Pancreas (tissue), 10 donors: Measurements from ENCODE around the gene PAX9. TPM values are rescaled to one million over a fixed set of nuclear protein-coding genes. Genes with fewer than 3 reads are reported as not detected.
A peak's percentile ranks its signal among the peaks of the same experiment; 100 is the strongest.

Source experiments
- ATAC-seq, 4 donors: fragments of 200-7000 bp; cut with Tn5 transposase; one replicate each; pipeline versions ENCODE4 v1.8.0 to v1.9.1; 2020; ENCODE audit warnings: mild to moderate bottlenecking in 4 of 4, moderate library complexity in 4 of 4
- DNase-seq, 6 donors: peaks; one replicate each; pipeline ENCODE4 v3.0.0-alpha.2; 2020
- FAIRE-seq: peaks from 2 replicates; lab custom pipeline; 2012; peaks lifted over from hg19 to GRCh38; lab: Jason Lieb, UNC
- H3K27ac ChIP-seq, 4 donors: fragments of 200-600 bp; sonication (generic); 1 replicate in 3 of 4; 2 replicates in 1 of 4; pipeline versions ENCODE4 v1.5.0 to v1.8.0; 2020
- H3K27me3 ChIP-seq, 4 donors: fragments of 200-600 bp; one replicate each; pipeline ENCODE4 v1.8.0; 2021
- H3K36me3 ChIP-seq, 3 donors: fragments of 200-600 bp; sonication (generic) in 1 of 3; one replicate each; pipeline versions ENCODE4 v1.5.0 to v1.8.0; 2020 to 2021
- H3K4me1 ChIP-seq, 3 donors: fragments of 200-600 bp; one replicate each; pipeline ENCODE4 v1.8.0; 2021
- H3K4me3 ChIP-seq, 4 donors: fragments of 200-600 bp; sonication (generic) in 2 of 4; one replicate each; pipeline versions ENCODE4 v1.5.0 to v1.8.0; 2020 to 2021
- H3K9me3 ChIP-seq, 4 donors: fragments of 200-600 bp; one replicate each; pipeline ENCODE4 v1.8.0; 2021
- WGBS, 2 donors: extraction: QIAGEN DNeasy Blood & Tissue Kit; methylation state at CpG; one replicate each; pipeline ENCODE4 v1.1.7; 2013; 5-methylcytosine and 5-hydroxymethylcytosine counted together
- intact Hi-C, 3 donors: fragments of 100-400 bp; cut with DNase I; formaldehyde crosslinking; loops; one replicate each; pipeline versions ENCODE4 v1.11.1 to v1.14.2; 2022
- polyA plus RNA-seq, 2 donors: library from polyadenylated mRNA; stranded (reverse); fragments of 200-250 nt; gene quantifications; one replicate each; pipeline ENCODE4 v1.2.3, GENCODE V29; 2013
- total RNA-seq, 6 donors: library from RNA; stranded (reverse); fragmentation: NEBNext Ultra II Directional in 4 of 6; extraction: Animal tissue kit (Norgen Biotek cat#: 25700) in 4 of 6; gene quantifications; one replicate each; pipeline versions ENCODE4 v1.2.1 to v1.2.4, GENCODE V29; 2021 to 2023
- TF ChIP-seq, protein P1 (sequence below), 4 donors: fragments of 200-600 bp; sonication (generic) in 3 of 4; IDR thresholded peaks; one replicate each; pipeline versions ENCODE4 v1.5.0 to v1.8.0; 2021; ENCODE audit warnings: antibody characterized with exemption in 4 of 4
- donor health status: healthy with polysubstance abuse.
- donor health status: DM: no; HTN: no; CAD: no; lungs with moderate emphysema.
- donor health status: DM: no; HTN: no; CAD: no.
- donor health status: control.
- donor health status: control.
- donor health status: Bipolar disorder and iron deficiency.
- donor health status: DM: yes; HTN: yes; CAD: no.
- donor health status: DM: no; HTN: no; CAD: no.
- donor health status: DM: no; HTN: no; CAD: no.
- donor health status: DM: yes; HTN: yes; CAD: no.

Gene PAX9
- total and polyA plus RNA-seq, 8 donors = 0.04 to 0.23 (median 0.16) TPM; not detected in 4

DNA sequence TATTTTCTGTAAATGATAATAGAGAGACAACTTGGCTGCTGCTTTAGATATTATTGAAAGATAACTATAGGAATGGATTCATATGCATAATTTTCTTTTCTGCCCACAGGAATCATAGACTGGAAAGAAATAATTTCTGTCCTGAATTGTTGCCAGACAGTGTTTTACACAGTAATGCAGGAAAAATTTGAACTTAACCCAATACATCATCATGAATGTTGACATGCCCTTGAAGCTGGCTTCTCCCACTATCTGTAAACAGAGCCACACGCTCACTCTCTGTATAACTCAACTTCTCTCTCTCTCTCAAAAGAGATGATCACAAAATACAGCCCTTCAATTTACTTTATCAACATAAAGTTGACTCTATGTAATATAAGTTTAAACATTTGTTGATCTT, 56.6 kb downstream of the PAX9 start:
- Histone ChIP-seq H3K9me3 (no peaks in the 10 kb centered on the region), H3K4me1 (no peaks in the 10 kb centered on the region), H3K36me3 (no peaks in the 10 kb centered on the region), H3K27me3 (no peaks in the 10 kb centered on the region), H3K27ac (no peak overlapping the region), H3K4me3 (no peak overlapping the region)
- WGBS, 2 donors = 23 to 29% methylated on average over 1 of the region's 1 CpG
- DNase-seq = no peak
- ATAC-seq = no peak
- no peak for FAIRE-seq
- TF ChIP-seq, protein P1, sequence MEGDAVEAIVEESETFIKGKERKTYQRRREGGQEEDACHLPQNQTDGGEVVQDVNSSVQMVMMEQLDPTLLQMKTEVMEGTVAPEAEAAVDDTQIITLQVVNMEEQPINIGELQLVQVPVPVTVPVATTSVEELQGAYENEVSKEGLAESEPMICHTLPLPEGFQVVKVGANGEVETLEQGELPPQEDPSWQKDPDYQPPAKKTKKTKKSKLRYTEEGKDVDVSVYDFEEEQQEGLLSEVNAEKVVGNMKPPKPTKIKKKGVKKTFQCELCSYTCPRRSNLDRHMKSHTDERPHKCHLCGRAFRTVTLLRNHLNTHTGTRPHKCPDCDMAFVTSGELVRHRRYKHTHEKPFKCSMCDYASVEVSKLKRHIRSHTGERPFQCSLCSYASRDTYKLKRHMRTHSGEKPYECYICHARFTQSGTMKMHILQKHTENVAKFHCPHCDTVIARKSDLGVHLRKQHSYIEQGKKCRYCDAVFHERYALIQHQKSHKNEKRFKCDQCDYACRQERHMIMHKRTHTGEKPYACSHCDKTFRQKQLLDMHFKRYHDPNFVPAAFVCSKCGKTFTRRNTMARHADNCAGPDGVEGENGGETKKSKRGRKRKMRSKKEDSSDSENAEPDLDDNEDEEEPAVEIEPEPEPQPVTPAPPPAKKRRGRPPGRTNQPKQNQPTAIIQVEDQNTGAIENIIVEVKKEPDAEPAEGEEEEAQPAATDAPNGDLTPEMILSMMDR (IDR thresholded peaks at IDR 0.05) = no peak
- intact Hi-C loops = no loop called here

DNA sequence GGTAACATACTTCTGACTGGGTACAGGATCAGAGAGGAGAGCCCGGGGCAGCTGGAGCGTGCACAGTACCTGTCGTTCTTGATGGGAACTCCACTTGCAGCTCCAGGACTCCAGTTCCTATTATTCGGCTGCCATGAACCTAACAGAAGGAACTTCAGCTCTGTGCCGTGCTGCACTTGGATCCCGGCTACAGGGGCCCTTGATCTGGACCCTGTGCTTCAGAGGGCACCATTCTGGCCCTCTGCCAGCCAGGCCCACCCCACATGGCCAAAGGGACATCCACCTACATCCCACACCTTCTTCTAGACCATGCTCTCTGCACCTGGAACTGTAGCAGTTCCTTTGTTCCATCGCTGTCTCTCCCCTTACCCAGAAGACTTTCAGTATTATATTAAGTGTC, 58.2 kb downstream of the PAX9 start:
- FAIRE-seq (no peak), DNase-seq (peak in 1 of 6 donors; percentile 40), ATAC-seq (no peak)
- Histone ChIP-seq H3K27me3 (no peaks in the 10 kb centered on the region), H3K4me3 (no peak overlapping the region), H3K27ac (no peak overlapping the region), H3K4me1 (no peaks in the 10 kb centered on the region), H3K36me3 (no peaks in the 10 kb centered on the region), H3K9me3 (no peaks in the 10 kb centered on the region)
- 80 to 89% methylated on average over 7 of the region's 7 CpGs for WGBS, 2 donors
- intact Hi-C loops = no loop called here
- TF ChIP-seq, protein P1 (IDR thresholded peaks at IDR 0.05) = no peak

DNA sequence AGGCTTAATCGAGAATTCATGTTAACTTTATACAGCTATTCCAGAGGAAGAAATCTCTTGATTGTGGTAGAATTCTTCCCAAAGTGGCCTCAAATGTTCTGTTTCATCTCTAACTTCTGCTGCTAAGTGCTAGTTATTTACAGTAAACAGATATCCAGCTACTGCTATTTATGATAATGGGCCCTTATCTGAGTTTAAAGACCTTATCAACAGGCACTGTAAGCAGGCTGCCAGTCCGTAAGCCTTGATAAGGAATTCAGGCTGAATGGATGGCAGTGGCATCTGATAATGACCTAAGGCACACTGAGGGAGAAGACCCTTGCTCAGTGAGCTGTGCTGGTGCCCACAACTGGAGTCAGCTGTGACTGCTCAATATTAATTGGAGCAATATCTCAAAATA, 59.0 kb downstream of the PAX9 start:
- WGBS, 2 donors = 48 to 53% methylated on average over 2 of the region's 2 CpGs
- Histone ChIP-seq H3K4me1 (no peaks in the 10 kb centered on the region), H3K27ac (no peak overlapping the region), H3K36me3 (no peaks in the 10 kb centered on the region), H3K4me3 (no peak overlapping the region), H3K27me3 (no peaks in the 10 kb centered on the region), H3K9me3 (no peaks in the 10 kb centered on the region)
- TF ChIP-seq, protein P1 (IDR thresholded peaks at IDR 0.05) = no peak
- intact Hi-C loops = no loop called here
- no peak for ATAC-seq
- no peak for DNase-seq
- FAIRE-seq = no peak

DNA sequence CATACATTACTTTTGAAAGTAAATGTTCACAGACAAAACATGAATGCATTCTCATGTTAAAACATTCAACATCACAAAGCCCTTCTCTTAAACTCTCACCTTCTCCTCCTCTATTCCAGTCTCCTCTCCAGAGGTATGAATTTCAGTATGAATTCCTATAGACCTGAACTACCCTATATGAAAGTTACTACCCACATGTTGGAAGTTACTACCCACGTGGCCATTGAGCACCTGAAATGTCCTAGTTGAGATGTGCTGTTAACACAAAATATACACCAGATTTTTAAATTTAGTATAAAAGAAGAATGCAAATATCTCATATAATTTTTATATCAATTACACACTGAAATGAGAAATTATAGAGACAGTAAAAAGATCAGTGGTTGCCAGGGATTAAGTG, 60.2 kb downstream of the PAX9 start:
- no peaks in the 10 kb centered on the region for H3K4me1 ChIP-seq
- ATAC-seq (no peak), FAIRE-seq (no peak), DNase-seq (no peak)
- H3K27me3 ChIP-seq = no peaks in the 10 kb centered on the region
- intact Hi-C loops = no loop called here
- TF ChIP-seq, protein P1 (IDR thresholded peaks at IDR 0.05) = no peak
- H3K4me3 ChIP-seq = no peak overlapping the region
- no peaks in the 10 kb centered on the region for H3K9me3 ChIP-seq
- WGBS, 2 donors = 54 to 63% methylated on average over 1 of the region's 1 CpG
- no peaks in the 10 kb centered on the region for H3K36me3 ChIP-seq
- no peak overlapping the region for H3K27ac ChIP-seq

DNA sequence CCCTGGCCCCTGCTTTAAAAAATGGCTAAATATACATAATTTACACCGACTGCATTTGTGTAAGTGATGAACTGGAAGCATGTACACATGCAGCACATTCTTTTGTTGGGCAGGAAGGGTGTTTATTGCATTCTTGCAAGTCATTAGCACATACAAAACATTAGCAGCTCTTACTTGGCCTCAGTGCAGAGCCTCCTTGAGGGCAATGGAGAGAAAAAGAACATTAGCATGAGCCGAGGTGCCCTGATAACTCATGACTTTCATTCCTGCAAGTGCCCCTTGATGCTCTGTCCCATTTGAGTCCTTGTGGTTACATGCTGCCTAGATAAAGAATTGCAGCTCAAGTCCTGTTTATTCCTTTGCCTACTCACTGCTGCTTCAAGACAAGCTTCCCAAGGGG, 61.9 kb downstream of the PAX9 start:
- intact Hi-C loops = no loop called here
- Histone ChIP-seq H3K36me3 (no peaks in the 10 kb centered on the region), H3K4me1 (no peaks in the 10 kb centered on the region), H3K27ac (no peak overlapping the region), H3K27me3 (no peaks in the 10 kb centered on the region), H3K4me3 (no peak overlapping the region), H3K9me3 (no peaks in the 10 kb centered on the region)
- FAIRE-seq (no peak), ATAC-seq (no peak), DNase-seq (no peak)
- TF ChIP-seq, protein P1 (IDR thresholded peaks at IDR 0.05) = no peak
- 33 to 35% methylated on average over 2 of the region's 2 CpGs for WGBS, 2 donors
